SU-DHL-6 (cell line): Measurements from ENCODE around the gene NLRP4.

Source experiments
- CTCF ChIP-seq: fragments of 200-600 bp; sonication (generic); IDR thresholded peaks from one replicate; pipeline ENCODE4 v1.5.1; 2017; ENCODE audit warnings: antibody characterized with exemption, mild to moderate bottlenecking, low read length, moderate library complexity; ENCODE audit not compliant: insufficient read depth, poor library complexity, severe bottlenecking
- EZH2phosphoT487 ChIP-seq: fragments of 200-600 bp; sonication (generic), shearing (Covaris generic); conservative IDR thresholded peaks from 2 replicates; pipeline ENCODE4 v1.6.1; 2018; ENCODE audit warnings: mild to moderate bottlenecking, antibody characterized with exemption, low read length, moderate library complexity, mixed read lengths

DNA sequence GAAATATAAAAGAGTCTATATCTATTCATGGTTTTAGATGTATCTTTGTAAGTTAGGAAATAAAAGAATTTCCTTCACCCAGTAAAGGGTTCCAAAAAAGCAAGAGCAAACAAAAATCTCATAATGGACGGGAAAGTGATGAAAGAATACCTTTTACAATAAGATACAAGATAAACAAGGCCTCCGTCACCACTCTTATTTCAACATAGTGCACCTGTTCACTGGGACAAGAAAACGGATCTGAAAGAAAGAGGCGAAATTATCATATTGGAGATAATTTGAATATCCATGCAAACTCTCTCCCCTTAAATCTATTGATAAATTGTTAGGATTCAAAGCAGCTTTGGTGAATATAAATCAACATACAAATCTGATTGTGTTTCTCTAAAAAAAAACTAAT lies 3.7 kb upstream of the NLRP4 start:
- TF ChIP-seq CTCF, result no peak
- TF ChIP-seq EZH2phosphoT487, result no peak
